SK-N-MC (cell line): Measurements from ENCODE around the gene FOLH1.
"Not testable (repeated sequence)": the region's sequence is repeated elsewhere in the genome, so short reads cannot be mapped to it uniquely, and the experiment has no call there.

Experiments used
- DNase-seq: peaks from one replicate; pipeline ENCODE4 v3.0.0-alpha.2; 2011; ENCODE audit warnings: low read depth, low spot score
- H3K27ac ChIP-seq: fragments of 200-600 bp; sonication (generic); 2 replicates; pipeline ENCODE4 v1.5.1; 2016; ENCODE audit warnings: mixed run types
- H3K36me3 ChIP-seq: fragments of 200-600 bp; sonication (generic); 2 replicates; pipeline ENCODE4 v1.6.1; 2017; ENCODE audit warnings: antibody characterized with exemption, low read length, mixed read lengths; ENCODE audit not compliant: insufficient read depth
- H3K4me3 ChIP-seq: fragments of 200-600 bp; sonication (generic); 2 replicates; pipeline ENCODE4 v1.5.1; 2016
- H3K9ac ChIP-seq: fragments of 200-600 bp; sonication (generic); 2 replicates; pipeline ENCODE4 v1.8.0; 2017; ENCODE audit warnings: mixed run types, mixed read lengths; ENCODE audit not compliant: insufficient read length
- H3K9me3 ChIP-seq: fragments of 200-600 bp; sonication (generic); 2 replicates; pipeline ENCODE4 v1.6.1; 2017; ENCODE audit warnings: low read depth, mild to moderate bottlenecking, antibody characterized with exemption, low read length, moderate library complexity, mixed read lengths
- EZH2 ChIP-seq: fragments of 200-600 bp; sonication (generic); IDR thresholded peaks from one replicate; pipeline ENCODE4 v1.6.1; 2017; ENCODE audit warnings: antibody characterized with exemption
- FOXP2 ChIP-seq: optimal IDR thresholded peaks from 2 replicates; pipeline ENCODE3; 2011; ENCODE audit warnings: mild to moderate bottlenecking, moderate library complexity; ENCODE audit not compliant: insufficient read depth; ENCODE audit errors: extremely low read length, control extremely low read depth
- POLR2AphosphoS5 ChIP-seq: IDR thresholded peaks from 2 replicates; pipeline ENCODE4 v1.6.1; 2012; ENCODE audit warnings: mild to moderate bottlenecking, low read depth, low read length, borderline replicate concordance

FOLH1 gene

GRCh38 chr11:49169579-49169978, 38.8 kb downstream of the FOLH1 start:
- not testable (repeated sequence) for H3K36me3 ChIP-seq, H3K9me3 ChIP-seq, DNase-seq, H3K9ac ChIP-seq, H3K27ac ChIP-seq, H3K4me3 ChIP-seq

GRCh38 chr11:49168992-49169391, 39.4 kb downstream of the FOLH1 start:
- not testable (repeated sequence) for H3K27ac ChIP-seq, H3K9me3 ChIP-seq, H3K4me3 ChIP-seq, H3K36me3 ChIP-seq, H3K9ac ChIP-seq, DNase-seq

GRCh38 chr11:49151211-49151610, 57.2 kb downstream of the FOLH1 start:
- Histone ChIP-seq H3K9me3 (no peaks in the 10 kb centered on the region), H3K4me3 (no peak overlapping the region), H3K36me3 (no peaks in the 10 kb centered on the region), H3K27ac (no peak overlapping the region), H3K9ac (no peak overlapping the region)
- no peak for DNase-seq
- no peak for TF ChIP-seq FOXP2
- no peak for TF ChIP-seq POLR2AphosphoS5
- TF ChIP-seq EZH2 = no peak

- H3K4me3 ChIP-seq, H3K27ac ChIP-seq, H3K9me3 ChIP-seq, H3K9ac ChIP-seq, DNase-seq, H3K36me3 ChIP-seq: not testable (repeated sequence)
Measured at GRCh38 chr11:49102356-49102755, 106.0 kb downstream of the FOLH1 start.
